ENCODE data around the gene SORCS3. TPM values are rescaled to one million over a fixed set of nuclear protein-coding genes. Genes with fewer than 3 reads are reported as not detected.

Gene SORCS3
- total RNA-seq, 1 experiment from 2014 or later: 0.03 TPM

- no peaks in the 10 kb centered on the region for H3K27me3 ChIP-seq (ENCODE audit: control insufficient read depth, insufficient read depth, low read length)
- DNase-seq: no peak
- no peaks in the 10 kb centered on the region for H3K36me3 ChIP-seq (replicated peaks; ENCODE audit: control insufficient read depth, insufficient read depth, low read length)
- no peak overlapping the region for H3K4me3 ChIP-seq (ENCODE audit: insufficient read depth, low read depth, low read length)
Observed at GRCh38 chr10:104935656-104936055, 294.6 kb downstream of the SORCS3 start.

GRCh38 chr10:104937567-104937966 is 296.5 kb downstream of the SORCS3 start:
- Histone ChIP-seq H3K36me3 (replicated peaks; ENCODE audit: control insufficient read depth, insufficient read depth, low read length) (no peaks in the 10 kb centered on the region), H3K27me3 (ENCODE audit: control insufficient read depth, insufficient read depth, low read length) (no peaks in the 10 kb centered on the region), H3K4me3 (ENCODE audit: insufficient read depth, low read depth, low read length) (no peak overlapping the region)
- DNase-seq: no peak

GRCh38 chr10:104938031-104938430 is 296.9 kb downstream of the SORCS3 start:
- DNase-seq: no peak

GRCh38 chr10:104941662-104942061 is 300.6 kb downstream of the SORCS3 start:
- DNase-seq: peak; percentile 8
- Histone ChIP-seq H3K36me3 (replicated peaks; ENCODE audit: control insufficient read depth, insufficient read depth, low read length) (no peaks in the 10 kb centered on the region), H3K4me3 (ENCODE audit: insufficient read depth, low read depth, low read length) (no peak overlapping the region), H3K27me3 (ENCODE audit: control insufficient read depth, insufficient read depth, low read length) (no peaks in the 10 kb centered on the region)

More at GRCh38 chr10:104938031-104938430, 296.9 kb downstream of the SORCS3 start:
- H3K36me3 ChIP-seq (replicated peaks; ENCODE audit: control insufficient read depth, insufficient read depth, low read length): no peaks in the 10 kb centered on the region
- no peaks in the 10 kb centered on the region for H3K27me3 ChIP-seq (ENCODE audit: control insufficient read depth, insufficient read depth, low read length)
- no peak overlapping the region for H3K4me3 ChIP-seq (ENCODE audit: insufficient read depth, low read depth, low read length)

- Histone ChIP-seq H3K4me3 (ENCODE audit: insufficient read depth, low read depth, low read length) (no peak overlapping the region), H3K36me3 (replicated peaks; ENCODE audit: control insufficient read depth, insufficient read depth, low read length) (no peaks in the 10 kb centered on the region), H3K27me3 (ENCODE audit: control insufficient read depth, insufficient read depth, low read length) (no peaks in the 10 kb centered on the region)
- DNase-seq: no peak
Observed at GRCh38 chr10:104947314-104947713, 306.2 kb downstream of the SORCS3 start.

- DNase-seq: no peak
- H3K27me3 ChIP-seq (ENCODE audit: control insufficient read depth, insufficient read depth, low read length): no peaks in the 10 kb centered on the region
- no peak overlapping the region for H3K4me3 ChIP-seq (ENCODE audit: insufficient read depth, low read depth, low read length)
- H3K36me3 ChIP-seq (replicated peaks; ENCODE audit: control insufficient read depth, insufficient read depth, low read length): no peaks in the 10 kb centered on the region
Observed at GRCh38 chr10:104957178-104957841, 316.2 kb downstream of the SORCS3 start.

GRCh38 chr10:104966563-104967297 is 325.6 kb downstream of the SORCS3 start:
- Histone ChIP-seq H3K4me3 (ENCODE audit: insufficient read depth, low read depth, low read length) (no peak overlapping the region), H3K36me3 (replicated peaks; ENCODE audit: control insufficient read depth, insufficient read depth, low read length) (no peaks in the 10 kb centered on the region), H3K27me3 (ENCODE audit: control insufficient read depth, insufficient read depth, low read length) (no peaks in the 10 kb centered on the region)
- no peak for DNase-seq

- Histone ChIP-seq H3K4me3 (ENCODE audit: insufficient read depth, low read depth, low read length) (no peak overlapping the region), H3K36me3 (replicated peaks; ENCODE audit: control insufficient read depth, insufficient read depth, low read length) (no peaks in the 10 kb centered on the region), H3K27me3 (ENCODE audit: control insufficient read depth, insufficient read depth, low read length) (no peaks in the 10 kb centered on the region)
- no peak for DNase-seq
Observed at GRCh38 chr10:104980368-104980767, 339.3 kb downstream of the SORCS3 start.

GRCh38 chr10:104981995-104982394 is 340.9 kb downstream of the SORCS3 start:
- no peaks in the 10 kb centered on the region for H3K36me3 ChIP-seq (replicated peaks; ENCODE audit: control insufficient read depth, insufficient read depth, low read length)
- H3K27me3 ChIP-seq (ENCODE audit: control insufficient read depth, insufficient read depth, low read length): no peaks in the 10 kb centered on the region
- DNase-seq: no peak
- no peak overlapping the region for H3K4me3 ChIP-seq (ENCODE audit: insufficient read depth, low read depth, low read length)

GRCh38 chr10:104988686-104989085 is 347.6 kb downstream of the SORCS3 start:
- no peak for DNase-seq
- H3K36me3 ChIP-seq (replicated peaks; ENCODE audit: control insufficient read depth, insufficient read depth, low read length): no peaks in the 10 kb centered on the region
- no peaks in the 10 kb centered on the region for H3K27me3 ChIP-seq (ENCODE audit: control insufficient read depth, insufficient read depth, low read length)
- no peak overlapping the region for H3K4me3 ChIP-seq (ENCODE audit: insufficient read depth, low read depth, low read length)

- no peak for DNase-seq
- Histone ChIP-seq H3K4me3 (ENCODE audit: insufficient read depth, low read depth, low read length) (no peak overlapping the region), H3K27me3 (ENCODE audit: control insufficient read depth, insufficient read depth, low read length) (no peaks in the 10 kb centered on the region), H3K36me3 (replicated peaks; ENCODE audit: control insufficient read depth, insufficient read depth, low read length) (no peaks in the 10 kb centered on the region)
Observed at GRCh38 chr10:104989880-104990279, 348.8 kb downstream of the SORCS3 start.

- no peak for DNase-seq
- Histone ChIP-seq H3K36me3 (replicated peaks; ENCODE audit: control insufficient read depth, insufficient read depth, low read length) (no peaks in the 10 kb centered on the region), H3K27me3 (ENCODE audit: control insufficient read depth, insufficient read depth, low read length) (no peaks in the 10 kb centered on the region), H3K4me3 (ENCODE audit: insufficient read depth, low read depth, low read length) (no peak overlapping the region)
Observed at GRCh38 chr10:104993085-104993484, 352.0 kb downstream of the SORCS3 start.

GRCh38 chr10:105001269-105001668 is 360.2 kb downstream of the SORCS3 start:
- no peaks in the 10 kb centered on the region for H3K27me3 ChIP-seq (ENCODE audit: control insufficient read depth, insufficient read depth, low read length)
- H3K4me3 ChIP-seq (ENCODE audit: insufficient read depth, low read depth, low read length): no peak overlapping the region
- no peaks in the 10 kb centered on the region for H3K36me3 ChIP-seq (replicated peaks; ENCODE audit: control insufficient read depth, insufficient read depth, low read length)
- no peak for DNase-seq

GRCh38 chr10:105010411-105011121 is 369.5 kb downstream of the SORCS3 start:
- H3K36me3 ChIP-seq (replicated peaks; ENCODE audit: control insufficient read depth, insufficient read depth, low read length): no peaks in the 10 kb centered on the region
- no peaks in the 10 kb centered on the region for H3K27me3 ChIP-seq (ENCODE audit: control insufficient read depth, insufficient read depth, low read length)
- H3K4me3 ChIP-seq (ENCODE audit: insufficient read depth, low read depth, low read length): no peak overlapping the region
- DNase-seq: no peak

- no peaks in the 10 kb centered on the region for H3K36me3 ChIP-seq (replicated peaks; ENCODE audit: control insufficient read depth, insufficient read depth, low read length)
- H3K4me3 ChIP-seq (ENCODE audit: insufficient read depth, low read depth, low read length): no peak overlapping the region
- H3K27me3 ChIP-seq (ENCODE audit: control insufficient read depth, insufficient read depth, low read length): no peaks in the 10 kb centered on the region
- DNase-seq: no peak
Observed at GRCh38 chr10:105017116-105017515, 376.0 kb downstream of the SORCS3 start.

Data from H7 (cell line).